Activated T-helper 17 cell treated with anti-CD3 and anti-CD28 coated beads, Interleukin-2, amount 50 U/mL, for 72 hours (primary cell): Measurements from ENCODE around the gene ARHGAP4. TPM values are rescaled to one million over a fixed set of nuclear protein-coding genes. Genes with fewer than 3 reads are reported as not detected.

Experiments
- ATAC-seq: fragments of 150-1000 bp; cut with Tn5 transposase; replicated peaks from 2 replicates; pipeline ENCODE4 v1.10.0; 2021; ENCODE audit warnings: mild to moderate bottlenecking, moderate library complexity
- H3K27ac Mint-ChIP-seq: one replicate; pipeline ENCODE4 v1.8.0; 2022; ENCODE audit warnings: mixed read lengths
- H3K27me3 Mint-ChIP-seq: one replicate; pipeline ENCODE4 v1.8.0; 2022; ENCODE audit warnings: mixed read lengths
- H3K36me3 Mint-ChIP-seq: one replicate; pipeline ENCODE4 v1.8.0; 2022; ENCODE audit warnings: low read depth, mild to moderate bottlenecking, mixed read lengths
- H3K4me1 Mint-ChIP-seq: one replicate; pipeline ENCODE4 v1.8.0; 2022; ENCODE audit warnings: mixed read lengths
- H3K4me3 Mint-ChIP-seq: one replicate; pipeline ENCODE4 v1.8.0; 2022; ENCODE audit warnings: mild to moderate bottlenecking, mixed read lengths
- H3K9me3 Mint-ChIP-seq: one replicate; pipeline ENCODE4 v1.8.0; 2022; ENCODE audit warnings: mixed read lengths
- total RNA-seq, 2 donors: library from RNA; stranded (reverse); gene quantifications; one replicate each; pipeline ENCODE4 v1.2.3, GENCODE V29; 2022

The ARHGAP4 gene
- total RNA-seq, 2 donors from 2014 or later: 105 to 147 TPM

- no peaks in the 10 kb centered on the region for H3K4me1 Mint-ChIP-seq
- peaks cover 80% of the 10 kb centered on the region for H3K36me3 Mint-ChIP-seq
- no peaks in the 10 kb centered on the region for H3K27me3 Mint-ChIP-seq
- H3K27ac Mint-ChIP-seq: no peak overlapping the region
- no peak overlapping the region for H3K4me3 Mint-ChIP-seq
- ATAC-seq: no peak
- no peaks in the 10 kb centered on the region for H3K9me3 Mint-ChIP-seq
Measured at GRCh38 chrX:153955228-153955732, 29.2 kb upstream of the ARHGAP4 start.

- Mint-ChIP-seq H3K27ac (no peak overlapping the region), H3K4me3 (no peak overlapping the region), H3K9me3 (no peaks in the 10 kb centered on the region), H3K27me3 (no peaks in the 10 kb centered on the region), H3K36me3 (peaks cover 79% of the 10 kb centered on the region), H3K4me1 (no peaks in the 10 kb centered on the region)
- ATAC-seq: no peak
Measured at GRCh38 chrX:153954558-153955227, 28.6 kb upstream of the ARHGAP4 start.

GRCh38 chrX:153953892-153954557, 28.0 kb upstream of the ARHGAP4 start:
- H3K36me3 Mint-ChIP-seq: peaks cover 82% of the 10 kb centered on the region
- no peak overlapping the region for H3K4me3 Mint-ChIP-seq
- ATAC-seq: peak; percentile 8
- H3K27me3 Mint-ChIP-seq: no peaks in the 10 kb centered on the region
- no peaks in the 10 kb centered on the region for H3K9me3 Mint-ChIP-seq
- H3K4me1 Mint-ChIP-seq: no peaks in the 10 kb centered on the region
- H3K27ac Mint-ChIP-seq: no peak overlapping the region

GRCh38 chrX:153953342-153953830, 27.3 kb upstream of the ARHGAP4 start:
- H3K9me3 Mint-ChIP-seq: no peaks in the 10 kb centered on the region
- H3K36me3 Mint-ChIP-seq: peaks cover 82% of the 10 kb centered on the region
- H3K27me3 Mint-ChIP-seq: no peaks in the 10 kb centered on the region
- no peak overlapping the region for H3K27ac Mint-ChIP-seq
- H3K4me3 Mint-ChIP-seq: no peak overlapping the region
- H3K4me1 Mint-ChIP-seq: no peaks in the 10 kb centered on the region
- peak; percentile 75 for ATAC-seq

GRCh38 chrX:153952373-153953026, 26.4 kb upstream of the ARHGAP4 start:
- Mint-ChIP-seq H3K9me3 (no peaks in the 10 kb centered on the region), H3K4me3 (no peak overlapping the region), H3K27me3 (no peaks in the 10 kb centered on the region), H3K36me3 (peaks cover 85% of the 10 kb centered on the region), H3K4me1 (peaks cover 2% of the 10 kb centered on the region), H3K27ac (no peak overlapping the region)
- no peak for ATAC-seq

- Mint-ChIP-seq H3K27me3 (no peaks in the 10 kb centered on the region), H3K9me3 (no peaks in the 10 kb centered on the region), H3K36me3 (peaks cover 82% of the 10 kb centered on the region), H3K4me3 (no peak overlapping the region), H3K4me1 (peaks cover 6% of the 10 kb centered on the region), H3K27ac (no peak overlapping the region)
- no peak for ATAC-seq
Measured at GRCh38 chrX:153951683-153952372, 25.8 kb upstream of the ARHGAP4 start.

- H3K9me3 Mint-ChIP-seq: no peaks in the 10 kb centered on the region
- H3K4me1 Mint-ChIP-seq: peaks cover 6% of the 10 kb centered on the region
- no peak for ATAC-seq
- H3K27me3 Mint-ChIP-seq: no peaks in the 10 kb centered on the region
- H3K36me3 Mint-ChIP-seq: peaks cover 66% of the 10 kb centered on the region
- H3K4me3 Mint-ChIP-seq: no peak overlapping the region
- H3K27ac Mint-ChIP-seq: no peak overlapping the region
Measured at GRCh38 chrX:153950127-153950526, 24.1 kb upstream of the ARHGAP4 start.

- no peak for ATAC-seq
- Mint-ChIP-seq H3K36me3 (peaks cover 60% of the 10 kb centered on the region), H3K27ac (no peak overlapping the region), H3K27me3 (no peaks in the 10 kb centered on the region), H3K9me3 (no peaks in the 10 kb centered on the region), H3K4me3 (no peak overlapping the region), H3K4me1 (peaks cover 6% of the 10 kb centered on the region)
Measured at GRCh38 chrX:153948847-153949805, 23.1 kb upstream of the ARHGAP4 start.

GRCh38 chrX:153948002-153948466, 22.0 kb upstream of the ARHGAP4 start:
- no peak overlapping the region for H3K27ac Mint-ChIP-seq
- peaks cover 50% of the 10 kb centered on the region for H3K36me3 Mint-ChIP-seq
- no peaks in the 10 kb centered on the region for H3K9me3 Mint-ChIP-seq
- H3K27me3 Mint-ChIP-seq: no peaks in the 10 kb centered on the region
- H3K4me3 Mint-ChIP-seq: no peak overlapping the region
- no peak for ATAC-seq
- H3K4me1 Mint-ChIP-seq: peaks cover 6% of the 10 kb centered on the region

GRCh38 chrX:153947009-153947769, 21.1 kb upstream of the ARHGAP4 start:
- H3K36me3 Mint-ChIP-seq: peaks cover 44% of the 10 kb centered on the region
- peak overlapping the region; percentile 55 for H3K4me3 Mint-ChIP-seq
- peaks cover 6% of the 10 kb centered on the region for H3K4me1 Mint-ChIP-seq
- ATAC-seq: peak; percentile 92
- H3K9me3 Mint-ChIP-seq: no peaks in the 10 kb centered on the region
- no peaks in the 10 kb centered on the region for H3K27me3 Mint-ChIP-seq
- peak overlapping the region; percentile 91 for H3K27ac Mint-ChIP-seq

- no peaks in the 10 kb centered on the region for H3K9me3 Mint-ChIP-seq
- no peaks in the 10 kb centered on the region for H3K27me3 Mint-ChIP-seq
- no peak overlapping the region for H3K27ac Mint-ChIP-seq
- H3K36me3 Mint-ChIP-seq: peaks cover 39% of the 10 kb centered on the region
- no peak for ATAC-seq
- peaks cover 6% of the 10 kb centered on the region for H3K4me1 Mint-ChIP-seq
- no peak overlapping the region for H3K4me3 Mint-ChIP-seq
Measured at GRCh38 chrX:153945956-153946943, 20.2 kb upstream of the ARHGAP4 start.

- H3K9me3 Mint-ChIP-seq: no peaks in the 10 kb centered on the region
- H3K36me3 Mint-ChIP-seq: peaks cover 25% of the 10 kb centered on the region
- peak overlapping the region; percentile 70 for H3K4me3 Mint-ChIP-seq
- peak; percentile 3 for ATAC-seq
- no peaks in the 10 kb centered on the region for H3K27me3 Mint-ChIP-seq
- peak overlapping the region; percentile 59 for H3K27ac Mint-ChIP-seq
- H3K4me1 Mint-ChIP-seq: peaks cover 6% of the 10 kb centered on the region
Measured at GRCh38 chrX:153944800-153945150, 18.7 kb upstream of the ARHGAP4 start.
